ENCODE data around the gene PLA2G12B.
"Not testable (repeated sequence)": the region's sequence is repeated elsewhere in the genome, so short reads cannot be mapped to it uniquely, and the experiment has no call there.

The PLA2G12B gene

GRCh38 chr10:72954596-72955554, at the start of gene PLA2G12B:
PLA2G12B (minus strand) TSS chr10:72954806; CDS start chr10:72954685, 121 bp downstream.
- DNase-seq: peak; percentile 60

GRCh38 chr10:73003822-73004221, 49.2 kb upstream of the PLA2G12B start:
- DNase-seq: no peak

GRCh38 chr10:73000973-73001372, 46.4 kb upstream of the PLA2G12B start:
- DNase-seq: no peak

GRCh38 chr10:72997099-72997498, 42.5 kb upstream of the PLA2G12B start:
- no peak for DNase-seq

GRCh38 chr10:72995459-72995858, 40.9 kb upstream of the PLA2G12B start:
- not testable (repeated sequence) for DNase-seq

- not testable (repeated sequence) for DNase-seq
These were observed 35.2 kb upstream of the PLA2G12B start for GRCh38 chr10:72989771-72990170.

GRCh38 chr10:72984618-72985017, 30.0 kb upstream of the PLA2G12B start:
- not testable (repeated sequence) for DNase-seq

GRCh38 chr10:72981882-72982529, 27.4 kb upstream of the PLA2G12B start:
- DNase-seq: no peak

- no peak for DNase-seq
These were observed 26.6 kb upstream of the PLA2G12B start for GRCh38 chr10:72981028-72981881.

- no peak for DNase-seq
These were observed 25.7 kb upstream of the PLA2G12B start for GRCh38 chr10:72980348-72980747.

GRCh38 chr10:72979709-72980108, 25.1 kb upstream of the PLA2G12B start:
- no peak for DNase-seq

- DNase-seq: no peak
These were observed 22.3 kb upstream of the PLA2G12B start for GRCh38 chr10:72976886-72977285.

GRCh38 chr10:72956001-72956400, 1.4 kb upstream of the PLA2G12B start:
- no peak for DNase-seq

- no peak for DNase-seq
These were observed 393 bp downstream of the PLA2G12B start for GRCh38 chr10:72954230-72954595.

GRCh38 chr10:72953687-72954086, 919 bp downstream of the PLA2G12B start:
- no peak for DNase-seq

GRCh38 chr10:72952642-72953158, 1.9 kb downstream of the PLA2G12B start:
- DNase-seq: peak; percentile 61

GRCh38 chr10:72952189-72952588, 2.4 kb downstream of the PLA2G12B start:
- DNase-seq: no peak

- no peak for DNase-seq
These were observed 2.8 kb downstream of the PLA2G12B start for GRCh38 chr10:72951760-72952159.

GRCh38 chr10:72948762-72949161, 5.8 kb downstream of the PLA2G12B start:
- no peak for DNase-seq

GRCh38 chr10:72946963-72947362, 7.6 kb downstream of the PLA2G12B start:
- DNase-seq: no peak

GRCh38 chr10:72943498-72944234, 10.9 kb downstream of the PLA2G12B start:
- no peak for DNase-seq

GRCh38 chr10:72935361-72935760, 19.2 kb downstream of the PLA2G12B start:
- DNase-seq: no peak

Data from NCI-H510A (cell line).